Omental fat pad (tissue), 4 donors: ENCODE data around the gene TNFAIP8. TPM values are rescaled to one million over a fixed set of nuclear protein-coding genes. Genes with fewer than 3 reads are reported as not detected.

Experiments
- ATAC-seq: fragments of 150-250 bp; one replicate; pipeline ENCODE4 v1.9.1; 2016; ENCODE audit warnings: mild to moderate bottlenecking, moderate library complexity; ENCODE audit not compliant: low FRiP score
- DNase-seq: peaks from one replicate; pipeline ENCODE4 v3.0.0-alpha.2; 2019; ENCODE audit warnings: low spot score
- total RNA-seq, 4 donors: library from RNA; depleted of rRNA; stranded (reverse); fragments of >200 nt; gene quantifications; one replicate each; pipeline ENCODE4 v1.1.0, GENCODE V29; 2016
- TF ChIP-seq, protein P1 (sequence below), 3 donors: fragments of 450-650 bp; IDR thresholded peaks; one replicate each; pipeline ENCODE4 v1.5.1; 2016 to 2017; ENCODE audit warnings: antibody characterized with exemption in 3 of 3, mild to moderate bottlenecking in 3 of 3, moderate library complexity in 2 of 3

The TNFAIP8 gene
- total RNA-seq = 100 to 1,000 TPM in 1 of 4 donors, 10 to 100 TPM in 3; 24.4 to 106 (median 75.0) TPM

DNA sequence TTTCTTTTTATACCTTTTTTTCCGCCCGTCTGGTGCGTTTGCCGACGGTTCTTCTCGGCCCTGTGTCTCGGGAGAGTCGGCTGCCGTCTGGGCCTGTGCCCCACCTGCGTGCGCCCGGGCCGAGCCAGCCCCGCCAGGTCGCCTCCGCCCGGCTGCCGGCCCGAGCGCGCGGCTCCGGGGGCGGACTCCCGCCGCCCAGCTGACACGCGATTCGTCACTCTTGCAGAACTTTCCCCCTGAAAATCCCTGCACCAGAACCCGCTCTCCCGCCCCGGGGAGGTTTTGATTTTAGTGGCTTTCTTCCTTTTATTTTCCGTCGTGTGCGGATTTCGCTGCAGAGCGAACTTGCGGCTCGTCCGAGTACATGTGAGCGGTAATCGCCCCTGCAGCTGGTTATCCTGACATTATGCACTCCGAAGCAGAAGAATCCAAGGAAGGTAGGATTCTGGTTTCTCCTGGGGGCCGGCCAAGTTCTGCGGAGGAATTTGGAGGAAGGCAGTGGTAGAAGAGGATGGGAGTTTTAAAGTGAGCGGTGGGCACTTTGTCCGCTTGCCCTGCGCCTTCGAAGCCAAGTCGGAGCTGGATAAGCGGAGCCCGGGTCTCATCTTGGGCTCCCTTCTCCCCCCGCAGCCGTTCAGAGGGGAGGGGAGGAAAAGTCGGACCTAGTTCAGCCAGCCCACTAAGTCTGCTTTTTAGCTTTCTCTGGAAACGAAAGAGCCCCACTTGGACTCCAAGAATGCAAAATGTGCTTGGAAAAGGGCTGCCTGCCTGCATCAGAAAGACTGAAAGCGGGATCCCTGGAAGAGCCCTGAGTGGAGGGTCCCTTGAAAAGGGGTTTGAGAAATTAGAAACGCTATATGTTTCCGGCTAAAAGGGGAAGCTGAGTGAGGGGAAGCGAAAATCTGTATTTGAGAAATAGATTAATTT is at the start of gene TNFAIP8:
Gene TNFAIP8, plus strand, starts transcription at position 335 of the 927 bp plus-strand sequence. Its CDS starts 72 bp downstream, at position 407.
- TF ChIP-seq, protein P1, sequence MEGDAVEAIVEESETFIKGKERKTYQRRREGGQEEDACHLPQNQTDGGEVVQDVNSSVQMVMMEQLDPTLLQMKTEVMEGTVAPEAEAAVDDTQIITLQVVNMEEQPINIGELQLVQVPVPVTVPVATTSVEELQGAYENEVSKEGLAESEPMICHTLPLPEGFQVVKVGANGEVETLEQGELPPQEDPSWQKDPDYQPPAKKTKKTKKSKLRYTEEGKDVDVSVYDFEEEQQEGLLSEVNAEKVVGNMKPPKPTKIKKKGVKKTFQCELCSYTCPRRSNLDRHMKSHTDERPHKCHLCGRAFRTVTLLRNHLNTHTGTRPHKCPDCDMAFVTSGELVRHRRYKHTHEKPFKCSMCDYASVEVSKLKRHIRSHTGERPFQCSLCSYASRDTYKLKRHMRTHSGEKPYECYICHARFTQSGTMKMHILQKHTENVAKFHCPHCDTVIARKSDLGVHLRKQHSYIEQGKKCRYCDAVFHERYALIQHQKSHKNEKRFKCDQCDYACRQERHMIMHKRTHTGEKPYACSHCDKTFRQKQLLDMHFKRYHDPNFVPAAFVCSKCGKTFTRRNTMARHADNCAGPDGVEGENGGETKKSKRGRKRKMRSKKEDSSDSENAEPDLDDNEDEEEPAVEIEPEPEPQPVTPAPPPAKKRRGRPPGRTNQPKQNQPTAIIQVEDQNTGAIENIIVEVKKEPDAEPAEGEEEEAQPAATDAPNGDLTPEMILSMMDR (IDR thresholded peaks at IDR 0.05) = no peak
- ATAC-seq (peak; percentile 69), DNase-seq (no peak)

DNA sequence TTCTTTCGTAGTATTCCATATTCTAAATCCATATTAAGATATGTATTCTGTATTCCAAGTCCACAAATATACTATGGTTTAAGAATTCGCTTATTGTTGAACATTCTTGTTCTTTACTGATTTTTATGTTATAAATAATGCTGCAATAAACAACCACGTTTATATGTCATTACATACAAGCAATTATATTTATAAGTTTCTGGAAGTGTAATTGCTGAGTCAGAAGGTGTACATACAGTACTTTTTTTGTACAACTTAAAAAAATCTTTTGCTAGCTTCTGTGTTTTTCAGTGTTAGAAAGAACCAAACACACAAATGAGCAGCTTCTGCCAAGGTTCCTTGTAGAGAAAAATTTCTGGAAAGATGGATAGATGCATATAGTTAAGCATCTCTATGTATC is 48.6 kb upstream of the TNFAIP8 start:
- no peak for ATAC-seq
- TF ChIP-seq, protein P1 (IDR thresholded peaks at IDR 0.05) = no peak
- DNase-seq = no peak

DNA sequence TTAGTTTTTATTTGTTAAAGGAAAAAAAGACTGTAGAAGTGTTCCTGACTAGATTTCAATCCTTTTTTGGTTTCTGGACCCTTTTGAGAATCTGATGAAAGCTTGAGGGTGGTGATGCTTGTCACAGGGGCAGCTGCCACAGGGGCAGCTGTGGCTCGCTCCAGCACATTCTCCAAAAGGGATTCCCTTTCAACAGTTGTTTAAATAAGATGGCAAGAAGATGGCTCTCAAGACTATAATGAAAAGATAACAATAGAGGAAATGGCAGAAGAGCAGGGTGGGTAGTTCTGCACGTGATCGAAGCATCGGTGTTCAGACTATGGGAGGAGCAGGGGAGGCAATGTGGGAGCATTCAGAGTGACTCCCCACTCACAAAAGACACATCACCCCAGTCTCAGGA is 46.5 kb upstream of the TNFAIP8 start:
- ATAC-seq (no peak), DNase-seq (no peak)
- TF ChIP-seq, protein P1 (IDR thresholded peaks at IDR 0.05) = no peak

DNA sequence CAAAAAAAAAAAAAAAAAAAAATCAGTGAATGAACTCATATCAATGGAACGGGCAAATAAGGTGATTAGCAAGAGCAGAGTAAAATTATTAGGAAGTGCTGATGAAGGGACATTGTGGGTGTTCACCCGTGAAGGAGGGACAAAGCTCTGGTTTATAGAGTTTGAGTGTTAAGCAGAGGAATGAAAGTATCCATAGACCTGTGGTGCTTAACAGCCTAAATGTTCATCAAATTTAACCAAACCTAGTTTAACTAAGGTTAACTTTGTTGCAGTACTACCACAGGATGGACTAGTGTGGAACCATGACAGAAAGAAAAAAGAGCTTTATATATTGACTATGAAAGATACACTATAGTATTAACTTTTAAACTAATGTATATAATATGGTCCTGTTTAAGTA is 44.1 kb upstream of the TNFAIP8 start:
- DNase-seq (no peak), ATAC-seq (no peak)
- TF ChIP-seq, protein P1 (IDR thresholded peaks at IDR 0.05) = no peak

DNA sequence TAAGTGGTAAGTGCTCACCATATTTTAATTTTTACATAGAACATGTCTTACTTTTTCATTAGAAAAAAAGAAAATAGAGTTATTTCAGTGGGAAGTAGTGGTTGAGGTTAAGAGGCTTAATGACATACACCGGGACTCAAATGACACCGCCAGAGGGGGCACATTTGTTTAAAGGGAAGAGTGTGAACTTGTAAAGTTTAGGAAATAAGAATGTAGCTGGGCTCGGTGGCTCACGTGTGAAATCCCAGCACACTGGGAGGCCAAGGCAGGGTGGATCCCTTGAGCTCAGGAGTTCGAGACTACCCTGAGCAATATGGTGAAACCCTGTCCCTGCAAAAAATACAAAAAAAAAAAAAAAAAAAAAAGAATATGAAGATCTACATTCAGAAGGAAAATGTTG is 43.4 kb upstream of the TNFAIP8 start:
- DNase-seq = no peak
- ATAC-seq = no peak
- TF ChIP-seq, protein P1 (IDR thresholded peaks at IDR 0.05) = no peak

DNA sequence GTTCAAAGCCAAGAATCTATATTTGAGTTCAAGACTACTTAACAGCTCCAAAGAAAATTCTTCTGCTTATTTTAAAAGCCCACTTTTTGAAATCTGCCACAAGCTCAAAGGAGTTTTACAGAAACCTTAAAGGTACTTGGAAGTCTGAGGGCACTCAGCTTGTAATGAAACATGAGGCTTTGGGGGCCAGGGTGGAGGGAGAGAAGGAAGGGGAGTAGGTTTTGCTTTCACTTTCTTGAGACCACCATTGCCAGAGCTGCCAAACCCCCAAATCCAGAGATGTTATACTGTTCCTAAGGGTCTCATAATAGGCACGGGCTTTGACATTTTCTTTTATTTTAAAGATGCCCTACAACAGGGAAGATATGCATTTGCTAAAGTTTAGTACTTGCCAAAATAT is 42.6 kb upstream of the TNFAIP8 start:
- TF ChIP-seq, protein P1 (IDR thresholded peaks at IDR 0.05) = no peak
- ATAC-seq (no peak), DNase-seq (no peak)
